IMR-90 (cell line): Measurements from ENCODE around the gene ZAP70. TPM values are rescaled to one million over a fixed set of nuclear protein-coding genes. Genes with fewer than 3 reads are reported as not detected.

Experiments used
- ATAC-seq: fragments of 200-7000 bp; cut with Tn5 transposase; 2 replicates; pipeline ENCODE4 v1.9.1; 2020; ENCODE audit warnings: low read depth, mild to moderate bottlenecking, moderate library complexity
- BruUV-seq: library from RNA; stranded (reverse); fragments of 400-500 nt; replicated peaks from 2 replicates; lab custom pipeline; 2021; lab: Mats Ljungman, UMichigan
- CTCF ChIA-PET: fragments of 300-600 bp; formaldehyde crosslinking; extraction: SDS; loops from one replicate; lab custom pipeline; 2021; ENCODE audit warnings: antibody characterized with exemption; lab: Yijun Ruan, JAX
- POLR2A ChIA-PET: fragments of 300-600 bp; sonication (Branson Sonifier 250); formaldehyde crosslinking; loops from one replicate; lab custom pipeline; 2022; ENCODE audit warnings: antibody characterized with exemption; ENCODE audit not compliant: unreplicated experiment; lab: Charles Lee
- DNase-seq: peaks from one replicate; pipeline ENCODE4 v3.0.0; 2013
- H2AFZ ChIP-seq: replicated peaks from 2 replicates; pipeline ENCODE3; 2013; ENCODE audit warnings: low read length, mild to moderate bottlenecking; ENCODE audit not compliant: poor library complexity
- H2AK5ac ChIP-seq: 2 replicates; pipeline ENCODE4 v1.6.1; 2013; ENCODE audit warnings: low read depth, low read length, inconsistent platforms
- H2AK9ac ChIP-seq: replicated peaks from 2 replicates; pipeline ENCODE3; 2013; ENCODE audit warnings: mild to moderate bottlenecking, low read depth, low read length, moderate library complexity; ENCODE audit not compliant: poor library complexity
- H2BK120ac ChIP-seq: 2 replicates; pipeline ENCODE4 v1.6.1; 2013; ENCODE audit warnings: low read depth, low read length, inconsistent platforms
- H2BK15ac ChIP-seq: 3 replicates; pipeline ENCODE4 v1.6.1; 2013; ENCODE audit warnings: low read depth, low read length, inconsistent platforms
- H2BK20ac ChIP-seq: 2 replicates; pipeline ENCODE4 v1.6.1; 2013; ENCODE audit warnings: low read depth, mild to moderate bottlenecking, inconsistent platforms, low read length, moderate library complexity
- H2BK5ac ChIP-seq: 2 replicates; pipeline ENCODE4 v1.6.1; 2013; ENCODE audit warnings: mild to moderate bottlenecking, low read depth, low read length, inconsistent platforms; ENCODE audit not compliant: poor library complexity, severe bottlenecking
- H3K14ac ChIP-seq: replicated peaks from 2 replicates; pipeline ENCODE4 v1.6.1; 2013; ENCODE audit warnings: low read depth, low read length, inconsistent platforms
- H3K18ac ChIP-seq: 2 replicates; pipeline ENCODE4 v1.6.1; 2013; ENCODE audit warnings: low read depth, low read length, control low read depth
- H3K23ac ChIP-seq: 2 replicates; pipeline ENCODE4 v1.6.1; 2013; ENCODE audit warnings: low read depth, low read length, inconsistent platforms
- H3K27ac ChIP-seq: 2 replicates; pipeline ENCODE4 v1.5.1; 2013; ENCODE audit warnings: mild to moderate bottlenecking, control low read depth, low read length; ENCODE audit not compliant: insufficient read depth
- H3K27me3 ChIP-seq: 2 replicates; pipeline ENCODE4 v1.6.1; 2013; ENCODE audit warnings: low read length; ENCODE audit not compliant: control insufficient read depth, insufficient read depth
- H3K36me3 ChIP-seq: 2 replicates; pipeline ENCODE4 v1.6.1; 2013; ENCODE audit warnings: low read length, mixed read lengths; ENCODE audit not compliant: control insufficient read depth, insufficient read depth
- H3K4ac ChIP-seq: 2 replicates; pipeline ENCODE4 v1.6.1; 2013; ENCODE audit warnings: low read depth, low read length, inconsistent platforms
- H3K4me1 ChIP-seq: 2 replicates; pipeline ENCODE4 v1.6.1; 2013; ENCODE audit warnings: low read length, mixed read lengths; ENCODE audit not compliant: control insufficient read depth, insufficient read depth
- H3K4me2 ChIP-seq: 2 replicates; pipeline ENCODE4 v1.6.1; 2013; ENCODE audit warnings: low read depth, mild to moderate bottlenecking, control low read depth, low read length, moderate library complexity
- H3K4me3 ChIP-seq: 2 replicates; pipeline ENCODE4 v1.5.1; 2013; ENCODE audit warnings: low read depth, mild to moderate bottlenecking, control low read depth, low read length, moderate library complexity; ENCODE audit not compliant: insufficient read depth
- H3K56ac ChIP-seq: 2 replicates; pipeline ENCODE4 v1.6.1; 2013; ENCODE audit warnings: low read length, inconsistent platforms; ENCODE audit not compliant: insufficient read depth; ENCODE audit errors: extremely low read depth
- H3K79me1 ChIP-seq, 2 experiments: 2 replicates each; pipeline ENCODE4 v1.6.1; 2013; ENCODE audit warnings: low read length in 2 of 2, inconsistent platforms in 1 of 2, low read depth in 1 of 2
- H3K9ac ChIP-seq: 2 replicates; pipeline ENCODE4 v1.6.1; 2013; ENCODE audit warnings: low read depth, low read length, control low read depth
- H3K9me1 ChIP-seq: 2 replicates; pipeline ENCODE4 v1.6.1; 2013; ENCODE audit warnings: low read length, inconsistent platforms; ENCODE audit not compliant: insufficient read depth
- H3K9me3 ChIP-seq: 2 replicates; pipeline ENCODE4 v1.6.1; 2013; ENCODE audit warnings: low read length; ENCODE audit not compliant: control insufficient read depth, insufficient read depth
- H4K20me1 ChIP-seq: 2 replicates; pipeline ENCODE4 v1.6.1; 2013; ENCODE audit warnings: low read length, inconsistent platforms; ENCODE audit not compliant: insufficient read depth
- H4K5ac ChIP-seq: 2 replicates; pipeline ENCODE4 v1.6.1; 2013; ENCODE audit warnings: mild to moderate bottlenecking, low read depth, low read length, control low read depth
- H4K8ac ChIP-seq, 2 experiments: 2 replicates each; pipeline ENCODE4 v1.6.1; 2013; ENCODE audit warnings: low read depth in 2 of 2, low read length in 2 of 2, control low read depth in 1 of 2, inconsistent platforms in 1 of 2
- H4K91ac ChIP-seq: 2 replicates; pipeline ENCODE4 v1.6.1; 2013; ENCODE audit warnings: low read depth, low read length, inconsistent platforms; ENCODE audit not compliant: insufficient read depth
- MAFK ChIP-seq: IDR thresholded peaks from 2 replicates; pipeline ENCODE4 v1.6.1; 2012; ENCODE audit warnings: low read depth, low read length, improper control_type of control experiment
- MAZ ChIP-seq: IDR thresholded peaks from 2 replicates; pipeline ENCODE4 v1.6.1; 2012; ENCODE audit warnings: low read depth, mild to moderate bottlenecking, low read length, improper control_type of control experiment, moderate library complexity, borderline replicate concordance
- MXI1 ChIP-seq: IDR thresholded peaks from 2 replicates; pipeline ENCODE4 v1.6.1; 2012; ENCODE audit warnings: low read depth, mild to moderate bottlenecking, low read length, moderate library complexity, borderline replicate concordance
- NFE2L2 ChIP-seq: fragments of 150-350 bp; IDR thresholded peaks from 2 replicates; pipeline ENCODE4 v1.6.1; 2016; ENCODE audit warnings: low read depth, mild to moderate bottlenecking, low read length
- POLR2A ChIP-seq: IDR thresholded peaks from 2 replicates; pipeline ENCODE4 v1.6.1; 2012; ENCODE audit warnings: mild to moderate bottlenecking, low read depth, low read length
- WGBS, 2 experiments: methylation state at CpG; one replicate each; pipeline versions ENCODE4 v1.1.5 to v1.1.7; 2013; ENCODE audit warnings: missing lambda C conversion rate in 2 of 2; ENCODE audit not compliant: insufficient read length in 1 of 2; ENCODE audit errors: extremely low coverage in 2 of 2; 5-methylcytosine and 5-hydroxymethylcytosine counted together
- dilution Hi-C: fragments of 300-500 bp; cut with HindIII; formaldehyde crosslinking; loops from one replicate; pipeline ENCODE4 v1.14.3; 2018; ENCODE audit warnings: low sequenced_read_pairs; ENCODE audit not compliant: unreplicated experiment
- in situ Hi-C: fragments of 300-500 bp; cut with MboI; formaldehyde crosslinking; loops from 3 replicates; pipeline ENCODE4 v1.14.3; 2019; ENCODE audit warnings: low sequenced_read_pairs, inconsistent platforms, mixed read lengths
- intact Hi-C: fragments of 100-400 bp; cut with micrococcal nuclease; formaldehyde crosslinking; loops from 2 replicates; pipeline ENCODE4 v1.10.0; 2022
- polyA plus RNA-seq, 3 experiments: library from polyadenylated mRNA; depleted of rRNA; stranded (reverse); fragments of >200 nt; gene quantifications; 2 replicates each; pipeline ENCODE4 v1.2.3, GENCODE V29; 2012; ENCODE audit warnings: low replicate concordance in 1 of 3
- total RNA-seq: library from RNA; depleted of rRNA; stranded (reverse); fragments of >200 nt; gene quantifications from 2 replicates; pipeline ENCODE4 v1.2.3, GENCODE V29; 2012
- TF ChIP-seq, protein P1 (sequence below): fragments of 150-350 bp; IDR thresholded peaks from 2 replicates; pipeline ENCODE4 v1.6.1; 2016; ENCODE audit warnings: low read depth, mild to moderate bottlenecking, low read length, moderate library complexity, borderline replicate concordance

Gene ZAP70
- total and polyA plus RNA-seq, 2 of the 4 experiments (the other 2 are of a cell fraction), result under 0.01 to 0.09 TPM

DNA sequence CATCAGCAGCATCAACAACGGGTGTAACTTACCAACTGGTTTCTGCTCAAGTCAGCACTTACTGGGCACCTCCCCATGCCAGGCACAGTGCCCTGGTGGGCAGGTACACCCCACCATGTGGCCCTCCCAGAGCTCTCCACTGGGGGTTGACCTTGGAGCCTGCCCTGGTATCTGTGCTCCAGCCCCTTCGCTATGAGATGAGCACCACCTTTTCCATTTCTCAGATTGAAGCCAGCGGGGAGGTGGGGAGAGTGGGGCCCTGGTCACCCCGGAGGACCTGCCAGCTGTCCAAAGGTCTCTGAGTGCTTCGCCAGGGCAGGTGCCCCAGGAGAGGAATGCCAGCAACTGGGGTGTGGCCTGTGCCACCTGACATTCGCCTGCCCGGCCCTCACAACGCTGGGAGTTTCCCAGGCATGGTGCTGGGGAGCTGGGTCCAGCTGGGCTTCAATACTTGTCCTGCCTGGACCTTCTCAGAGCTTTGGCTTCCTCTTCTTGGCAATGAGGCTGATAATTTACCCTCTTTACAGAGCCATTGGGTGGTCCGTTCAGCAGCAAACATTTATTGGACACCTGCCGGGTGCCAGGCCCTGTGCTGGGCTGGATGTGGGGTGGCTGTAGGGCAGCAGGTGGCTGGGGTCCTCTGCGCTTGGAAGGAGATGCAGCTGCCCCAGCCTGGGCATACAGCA is 5.9 kb upstream of the ZAP70 start:
- intact Hi-C loops, result loop anchor here (10.0 kb wide), 2 partner anchors 57 to 1127 kb away; no protein-coding TSS in a partner anchor
- H3K36me3 ChIP-seq, result no peaks in the 10 kb centered on the region
- H3K23ac ChIP-seq, result no peak overlapping the region
- H3K4ac ChIP-seq, result no peak overlapping the region
- H3K79me1 ChIP-seq, result no peaks in the 10 kb centered on the region
- H4K8ac ChIP-seq, result no peak overlapping the region
- no peak overlapping the region for H4K5ac ChIP-seq
- H3K18ac ChIP-seq, result no peak overlapping the region
- 78% methylated on average over 4 of the region's 11 CpGs; no CpG with 5 or more reads in 1 of the 2 experiments for WGBS, 2 experiments
- H2BK20ac ChIP-seq, result no peak overlapping the region
- no peak overlapping the region for H2AK5ac ChIP-seq
- H4K20me1 ChIP-seq, result no peaks in the 10 kb centered on the region
- H3K56ac ChIP-seq, result no peak overlapping the region
- no peak for ATAC-seq
- H3K4me3 ChIP-seq, result no peak overlapping the region
- no peak overlapping the region for H2BK5ac ChIP-seq
- no peak overlapping the region for H2BK120ac ChIP-seq
- ChIA-PET POLR2A (no interaction called here), CTCF (interaction anchor here (0.8 kb wide), 1 partner anchor 117 kb away, joined by 3 read pairs; no protein-coding TSS in a partner anchor)
- H3K9me3 ChIP-seq, result no peaks in the 10 kb centered on the region
- no peaks in the 10 kb centered on the region for H3K4me1 ChIP-seq
- dilution Hi-C loops, result no loop called here
- H3K27me3 ChIP-seq, result peaks cover 18% of the 10 kb centered on the region
- no peak overlapping the region for H2BK15ac ChIP-seq
- H3K14ac ChIP-seq, result no peak overlapping the region
- H3K27ac ChIP-seq, result no peak overlapping the region
- H2AFZ ChIP-seq, result no peak overlapping the region
- in situ Hi-C loops, result loop anchor here (10.0 kb wide), 1 partner anchor 677 kb away; no protein-coding TSS in a partner anchor
- no peak for DNase-seq
- H4K91ac ChIP-seq, result no peak overlapping the region
- no peak overlapping the region for H3K4me2 ChIP-seq
- no TSS peak for BruUV-seq
- TF ChIP-seq POLR2A, result no peak
- TF ChIP-seq NFE2L2, result no peak
- TF ChIP-seq, protein P1, sequence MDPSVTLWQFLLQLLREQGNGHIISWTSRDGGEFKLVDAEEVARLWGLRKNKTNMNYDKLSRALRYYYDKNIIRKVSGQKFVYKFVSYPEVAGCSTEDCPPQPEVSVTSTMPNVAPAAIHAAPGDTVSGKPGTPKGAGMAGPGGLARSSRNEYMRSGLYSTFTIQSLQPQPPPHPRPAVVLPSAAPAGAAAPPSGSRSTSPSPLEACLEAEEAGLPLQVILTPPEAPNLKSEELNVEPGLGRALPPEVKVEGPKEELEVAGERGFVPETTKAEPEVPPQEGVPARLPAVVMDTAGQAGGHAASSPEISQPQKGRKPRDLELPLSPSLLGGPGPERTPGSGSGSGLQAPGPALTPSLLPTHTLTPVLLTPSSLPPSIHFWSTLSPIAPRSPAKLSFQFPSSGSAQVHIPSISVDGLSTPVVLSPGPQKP, result no peak
- no peak for TF ChIP-seq MAFK
- TF ChIP-seq MXI1, result no peak
- no peak for TF ChIP-seq MAZ
- no peak overlapping the region for H3K9ac ChIP-seq
- H3K9me1 ChIP-seq, result no peaks in the 10 kb centered on the region
- H2AK9ac ChIP-seq, result no peak overlapping the region
